Inflammatory macrophage treated with lipopolysaccharide for 1 hour (primary cell): ENCODE data around the gene ANP32A.

Source experiments
- DNase-seq, 2 donors: peaks; one replicate each; pipeline ENCODE4 v3.0.0-alpha.2; 2020 to 2022

Gene ANP32A

DNA sequence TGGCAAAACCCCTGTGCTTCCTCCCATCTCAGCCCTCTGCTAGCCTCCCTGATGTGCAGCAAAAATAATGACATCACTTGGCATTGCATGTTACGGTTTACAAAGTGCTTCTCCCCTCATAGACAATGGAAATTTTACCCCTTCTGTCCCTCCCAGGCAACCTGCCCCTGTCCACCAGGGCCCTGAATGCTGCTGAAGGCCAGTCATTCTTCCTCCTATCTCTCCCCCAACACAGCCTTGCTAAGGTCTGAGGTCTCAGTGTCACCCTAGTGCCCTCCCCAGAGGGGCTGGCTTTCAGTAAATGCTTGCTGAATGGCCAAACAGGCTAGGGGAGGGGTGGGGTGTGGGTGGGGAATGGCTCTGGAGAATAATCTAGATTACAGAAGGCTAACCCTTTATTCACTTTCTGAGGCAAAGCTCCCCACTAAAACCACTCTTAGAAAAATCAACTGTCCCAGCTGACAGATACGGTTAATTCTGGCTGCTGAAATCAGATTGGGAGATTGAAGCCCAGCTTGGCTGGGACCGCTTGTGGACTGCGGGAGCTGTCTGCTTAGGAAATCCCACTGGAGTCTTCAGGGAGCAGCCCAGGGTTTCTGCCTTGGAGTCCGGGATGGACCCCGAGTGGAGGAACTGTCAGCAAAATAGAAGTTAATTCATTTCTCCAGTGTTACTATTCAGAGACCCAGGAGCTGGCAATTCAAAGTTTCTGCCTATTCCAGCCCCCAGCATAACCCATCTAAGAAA is 22.9 kb downstream of the ANP32A start:
- DNase-seq, result no peak

- DNase-seq, result no peak
Measured at GRCh38 chr15:68797191-68797590, 23.5 kb downstream of the ANP32A start.

DNA sequence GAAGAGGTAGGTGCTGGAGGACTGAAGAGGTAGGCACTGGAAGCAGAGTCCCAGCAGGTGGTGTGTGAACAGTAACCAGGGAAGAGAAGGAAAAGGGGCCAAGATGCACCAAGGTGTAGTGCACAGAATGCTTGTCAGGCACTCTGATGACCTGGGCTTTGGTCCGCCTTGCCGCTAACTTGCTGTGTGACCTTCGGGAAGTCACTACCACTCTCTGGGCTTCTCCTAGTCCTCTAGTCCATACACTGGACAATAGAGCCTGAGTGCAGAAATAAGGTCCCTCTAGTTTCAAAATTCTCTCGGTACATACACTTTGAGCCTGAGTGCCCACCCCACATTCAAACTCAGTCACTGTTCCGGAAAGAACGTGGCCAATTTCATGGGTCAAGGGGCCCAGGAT is 24.1 kb downstream of the ANP32A start:
- no peak for DNase-seq

- DNase-seq, result peak; percentile 79 to 86
Measured at GRCh38 chr15:68795298-68795848, 25.3 kb downstream of the ANP32A start.

GRCh38 chr15:68794863-68795262 is 25.8 kb downstream of the ANP32A start:
- peak; percentile 55 to 56 for DNase-seq

DNA sequence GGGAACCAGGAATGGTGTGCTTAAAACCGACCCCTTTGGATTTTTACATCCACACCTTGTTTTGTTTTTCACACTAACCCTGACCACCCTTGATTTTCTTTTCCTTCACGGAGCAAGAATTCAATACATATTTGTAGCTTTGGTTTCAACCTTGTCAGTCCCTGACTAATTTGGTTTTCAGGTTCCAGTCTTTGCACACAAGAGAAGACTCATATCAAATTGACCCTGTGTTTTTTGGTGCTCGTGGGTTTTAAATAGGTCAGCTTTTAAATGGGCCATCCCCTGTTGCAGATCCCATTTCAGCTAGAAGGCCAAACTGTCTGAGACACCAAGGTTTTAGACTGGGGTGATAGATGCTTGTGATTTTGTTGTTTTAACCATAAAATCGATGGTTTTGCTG is 26.4 kb downstream of the ANP32A start:
- no peak for DNase-seq

DNA sequence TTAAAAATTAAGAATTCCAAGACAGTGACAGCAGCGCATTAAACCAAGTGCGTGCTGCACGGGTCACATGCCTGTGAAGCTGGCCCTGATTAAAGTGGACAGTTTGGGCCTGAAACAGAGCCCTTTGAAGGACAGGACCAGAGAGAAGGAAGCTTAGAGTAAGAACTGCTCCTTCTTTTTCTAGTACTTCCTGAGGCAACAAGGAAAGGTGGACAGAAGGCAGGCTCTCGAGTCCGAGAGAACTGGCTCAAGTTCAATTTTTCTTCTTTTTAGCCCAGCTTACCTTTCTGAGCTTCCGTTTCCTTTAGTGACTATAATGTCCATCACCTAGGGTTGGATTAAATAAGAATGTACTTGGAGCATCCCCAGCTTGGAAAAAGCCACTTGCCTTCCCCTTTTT is 26.9 kb downstream of the ANP32A start:
- no peak for DNase-seq

DNA sequence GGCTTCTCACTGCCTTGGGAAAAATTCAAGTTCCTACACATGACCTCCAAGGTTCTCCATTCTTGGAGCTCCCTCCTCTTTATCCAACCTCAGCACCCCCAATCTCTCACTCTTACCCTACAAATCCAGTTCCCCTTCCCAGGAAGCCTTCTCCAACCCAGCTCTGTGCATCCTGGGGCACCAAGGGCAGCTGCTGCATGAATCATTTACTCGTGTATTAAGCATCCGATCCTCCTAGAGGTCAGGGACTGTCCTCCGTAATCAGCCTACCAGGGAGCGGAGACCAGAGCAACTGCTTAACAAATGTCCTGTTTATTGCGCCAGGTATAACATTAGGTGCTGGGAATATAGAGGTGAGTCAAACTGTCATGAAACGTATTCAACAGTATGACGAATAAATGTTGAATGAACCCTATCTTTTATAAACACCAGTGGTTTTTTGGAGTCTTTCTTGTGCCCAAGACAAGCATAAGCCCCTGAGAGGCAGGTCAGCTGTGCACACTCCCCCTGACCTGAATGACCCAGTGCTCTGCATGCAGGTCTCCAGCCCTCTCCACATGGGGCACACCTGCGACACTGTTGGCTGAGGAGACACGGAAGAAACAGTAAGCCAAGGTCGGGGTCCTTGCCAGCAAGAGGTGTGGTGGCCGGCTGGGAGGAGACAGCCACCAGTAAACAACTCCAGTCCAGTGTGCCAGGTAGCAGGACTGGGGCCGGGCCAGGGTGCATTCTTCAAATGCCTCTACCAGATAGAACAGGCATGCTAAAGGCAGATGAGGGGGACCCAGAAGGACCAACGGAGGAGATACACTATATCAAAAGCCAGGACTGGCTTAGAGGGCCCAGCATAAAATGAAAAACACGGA is 27.6 kb downstream of the ANP32A start:
- DNase-seq, result peak in 1 of 2 donors; percentile 67

GRCh38 chr15:68791431-68792283 is 29.0 kb downstream of the ANP32A start:
- peak; percentile 88 to 95 for DNase-seq

GRCh38 chr15:68790910-68791309 is 29.8 kb downstream of the ANP32A start:
- DNase-seq, result no peak

DNA sequence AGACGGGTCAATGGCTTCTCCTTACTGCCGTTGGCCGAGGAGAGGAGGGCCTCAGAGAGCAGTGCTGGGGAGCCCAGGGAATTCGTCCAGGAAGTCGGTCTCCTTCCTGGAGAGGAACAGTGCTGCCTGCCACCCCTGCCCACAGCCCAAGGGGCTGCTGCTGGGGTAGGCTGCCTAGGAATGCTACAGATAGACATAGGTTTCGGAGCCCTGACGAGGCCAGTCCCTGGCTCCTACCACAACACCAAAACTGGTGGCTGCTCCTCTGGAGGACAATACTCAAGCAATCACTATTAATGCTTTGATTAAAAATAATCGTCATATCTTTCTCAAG is 30.5 kb downstream of the ANP32A start:
- no peak for DNase-seq

DNA sequence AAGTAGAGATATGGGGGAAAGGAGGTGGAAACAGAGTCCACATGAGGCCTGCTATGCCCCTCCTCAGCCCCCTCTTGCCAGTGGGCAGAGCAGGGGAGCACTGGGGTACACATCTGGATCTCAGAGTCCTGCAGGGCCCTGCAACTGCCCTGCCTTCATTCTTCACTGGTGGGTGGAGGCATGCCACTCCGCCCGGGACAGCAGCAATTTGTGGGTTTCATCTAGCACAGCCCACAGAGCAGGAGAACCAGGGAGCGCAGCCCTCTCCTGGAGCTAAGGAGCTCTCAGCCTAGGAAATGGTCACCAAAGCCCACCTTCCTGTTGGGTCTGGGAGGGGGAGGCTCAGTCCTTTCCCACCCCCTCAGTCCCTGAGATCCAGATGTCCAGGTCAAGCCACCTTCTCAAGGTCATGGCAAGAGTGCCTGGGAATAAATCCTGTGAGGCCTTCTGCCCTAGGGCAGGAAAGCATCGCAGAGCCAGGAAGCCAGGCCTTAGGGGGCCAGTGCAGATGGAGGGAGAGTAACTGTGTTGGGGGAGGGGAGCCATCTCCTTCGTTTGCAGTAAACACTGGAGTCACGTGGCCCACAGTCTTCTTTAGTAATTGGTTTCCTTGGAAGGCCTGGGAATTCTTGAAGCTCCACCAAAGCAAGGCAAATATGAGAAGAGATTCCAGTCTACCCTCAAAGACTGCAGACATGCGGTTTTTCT is 31.0 kb downstream of the ANP32A start:
- no peak for DNase-seq

DNA sequence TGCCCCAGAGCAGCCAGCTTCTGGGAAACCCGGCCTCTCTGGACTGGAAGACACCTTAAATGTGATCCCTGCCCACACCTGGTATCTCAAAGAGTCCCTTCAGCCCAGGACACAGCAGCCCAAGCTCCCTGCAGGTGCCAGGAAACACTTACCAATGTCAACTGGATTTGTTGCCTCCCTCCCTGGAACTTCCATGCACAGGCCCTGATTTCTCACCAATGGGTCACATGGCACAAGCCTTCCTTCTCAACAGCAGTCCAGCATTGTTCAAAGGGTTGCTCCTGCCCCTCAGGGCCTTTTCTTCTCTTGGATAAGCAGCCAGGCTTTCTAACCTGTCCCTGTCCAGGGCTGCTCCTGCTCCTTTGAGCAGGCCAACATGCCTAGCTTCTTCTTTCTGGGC is 31.6 kb downstream of the ANP32A start:
- DNase-seq, result peak in 1 of 2 donors; percentile 30

DNA sequence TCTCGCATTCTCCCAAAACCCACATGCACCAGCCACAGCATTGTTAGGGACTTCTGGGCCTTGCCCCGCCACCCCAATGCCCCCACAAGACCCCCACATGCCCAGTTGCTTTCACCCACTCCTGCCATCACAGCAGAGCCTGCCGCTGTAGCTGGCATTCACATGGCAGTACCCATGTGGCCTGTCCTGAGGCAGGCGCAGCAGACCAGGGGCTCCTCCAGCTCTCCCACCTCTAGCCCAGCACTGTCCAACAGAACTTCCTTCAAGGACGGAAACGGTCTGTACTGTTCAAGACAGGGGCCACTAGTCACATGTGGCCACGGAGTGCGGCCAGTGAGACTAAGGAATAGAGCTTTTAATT is 32.5 kb downstream of the ANP32A start:
- no peak for DNase-seq

GRCh38 chr15:68787609-68788263 is 33.0 kb downstream of the ANP32A start:
- no peak for DNase-seq

DNA sequence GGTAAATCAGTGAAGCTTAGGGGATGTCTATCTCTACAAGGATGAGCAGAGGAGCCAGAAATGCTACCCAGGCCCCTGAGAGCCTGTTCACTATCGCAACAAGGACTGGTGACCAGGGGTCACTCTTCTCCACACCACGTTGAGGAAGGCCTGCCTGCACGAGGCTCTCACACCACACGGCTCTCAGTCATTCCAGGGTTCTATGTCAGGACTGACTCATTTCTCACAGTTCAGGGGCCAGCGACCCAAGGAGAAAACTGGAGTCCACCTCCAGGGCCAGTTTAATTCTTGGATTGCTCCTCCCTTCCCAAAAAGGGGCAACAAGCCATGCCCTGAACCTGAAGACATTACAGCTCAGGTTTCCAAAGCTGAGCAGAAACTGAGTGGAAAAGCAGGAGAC is 33.9 kb downstream of the ANP32A start:
- DNase-seq, result no peak

DNA sequence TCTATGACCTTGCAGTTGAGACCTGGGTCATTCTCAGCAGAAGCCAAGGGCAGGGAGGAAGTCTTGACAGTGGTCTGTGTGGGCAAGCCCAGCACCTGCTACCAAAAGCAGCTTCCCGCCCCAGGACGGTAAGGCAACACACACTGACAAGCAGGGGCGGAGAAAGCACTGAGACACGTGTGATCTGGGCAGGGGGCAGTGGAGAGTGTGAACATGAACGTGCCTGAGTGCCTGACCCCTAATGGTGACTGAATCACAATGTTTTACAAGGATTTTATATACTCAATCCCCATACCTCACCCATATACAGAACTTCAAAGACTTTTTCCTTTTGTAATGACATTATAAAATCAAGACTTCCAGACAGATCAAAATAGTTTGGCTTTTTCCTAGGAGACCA is 35.2 kb downstream of the ANP32A start:
- DNase-seq, result no peak

- no peak for DNase-seq
Measured at GRCh38 chr15:68784206-68784605, 36.5 kb downstream of the ANP32A start.

DNA sequence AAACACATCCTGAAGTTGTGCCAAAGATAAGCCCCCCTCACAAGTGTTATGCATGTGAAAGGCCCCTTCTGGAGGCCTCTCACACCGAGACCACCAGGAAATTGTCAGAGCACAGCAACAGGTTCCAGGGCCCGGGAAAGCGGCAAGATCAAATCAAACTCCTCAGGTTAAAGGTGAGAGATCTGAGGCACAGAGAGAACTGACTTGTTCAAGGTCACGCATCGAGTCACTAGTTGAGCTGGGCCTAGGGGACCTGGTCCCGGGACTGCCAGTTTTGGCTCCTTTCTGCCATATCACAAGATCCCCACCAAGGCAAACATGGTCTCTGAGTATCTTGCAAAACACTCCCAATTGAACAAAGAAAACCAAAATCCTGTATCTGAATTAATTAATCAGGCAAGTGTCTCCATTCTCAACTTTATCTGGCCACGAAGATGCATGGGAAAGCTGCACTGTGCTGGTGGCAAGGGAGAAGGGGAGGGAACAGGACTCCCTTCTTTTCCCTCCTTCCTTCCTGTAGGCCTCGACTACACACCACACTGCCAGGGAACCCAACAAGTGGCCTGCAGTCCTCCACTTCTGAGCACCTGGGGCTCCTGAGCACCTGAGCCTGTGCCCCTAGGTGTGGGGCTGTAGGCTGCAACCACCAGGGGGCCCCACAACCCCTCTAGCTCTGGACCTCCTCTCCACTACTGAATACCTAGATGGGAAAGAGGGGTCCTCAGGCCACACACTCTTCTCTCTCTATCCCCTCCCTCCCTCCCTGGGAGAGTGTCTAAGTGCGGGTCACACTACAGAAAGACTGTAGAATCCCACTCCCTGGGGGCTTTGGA is 37.3 kb downstream of the ANP32A start:
- peak in 1 of 2 donors; percentile 25 for DNase-seq

GRCh38 chr15:68782589-68783161 is 38.0 kb downstream of the ANP32A start:
- DNase-seq, result no peak
